Chondrocyte (in vitro differentiated cells): ENCODE data around the gene ULK4. TPM values are rescaled to one million over a fixed set of nuclear protein-coding genes. Genes with fewer than 3 reads are reported as not detected.
A peak's percentile ranks its signal among the peaks of the same experiment; 100 is the strongest.

Experiments used
- DNase-seq: peaks from one replicate; pipeline ENCODE4 v3.0.0; 2021; ENCODE audit warnings: mixed read lengths, low spot score
- H3K27ac Mint-ChIP-seq: one replicate; pipeline ENCODE4 v1.8.0; 2021; ENCODE audit warnings: mild to moderate bottlenecking, moderate library complexity, mixed read lengths; ENCODE audit not compliant: unreplicated experiment
- H3K27me3 Mint-ChIP-seq: 2 replicates; pipeline ENCODE4 v1.8.0; 2021; ENCODE audit warnings: low read depth, mixed read lengths
- H3K36me3 Mint-ChIP-seq: 2 replicates; pipeline ENCODE4 v1.8.0; 2021; ENCODE audit warnings: low read depth, mixed read lengths
- H3K4me1 Mint-ChIP-seq: 2 replicates; pipeline ENCODE4 v1.8.0; 2021; ENCODE audit warnings: low read depth, mild to moderate bottlenecking, mixed read lengths
- H3K4me3 Mint-ChIP-seq: one replicate; pipeline ENCODE4 v1.8.0; 2021; ENCODE audit warnings: mild to moderate bottlenecking, moderate library complexity, mixed read lengths; ENCODE audit not compliant: unreplicated experiment
- H3K9me3 Mint-ChIP-seq: 2 replicates; pipeline ENCODE4 v1.8.0; 2021; ENCODE audit warnings: low read depth, mixed read lengths
- total RNA-seq: library from RNA; stranded (reverse); gene quantifications from 3 replicates; pipeline ENCODE4 v1.2.1, GENCODE V29; 2021
- TF ChIP-seq, protein P1 (sequence below): fragments of 200-600 bp; sonication (generic); IDR thresholded peaks from 2 replicates; pipeline ENCODE4 v1.5.0; 2021; ENCODE audit warnings: antibody characterized with exemption, mild to moderate bottlenecking, moderate library complexity

The ULK4 gene
- total RNA-seq, 1 donor from 2014 or later = 9.1 TPM

GRCh38 chr3:41424543-41425300 lies 537.2 kb downstream of the ULK4 start:
- Mint-ChIP-seq H3K27me3 (no peaks in the 10 kb centered on the region), H3K27ac (no peak overlapping the region), H3K4me1 (peaks cover 1% of the 10 kb centered on the region), H3K36me3 (peaks cover 20% of the 10 kb centered on the region), H3K9me3 (peaks cover 29% of the 10 kb centered on the region), H3K4me3 (no peak overlapping the region)
- TF ChIP-seq, protein P1, sequence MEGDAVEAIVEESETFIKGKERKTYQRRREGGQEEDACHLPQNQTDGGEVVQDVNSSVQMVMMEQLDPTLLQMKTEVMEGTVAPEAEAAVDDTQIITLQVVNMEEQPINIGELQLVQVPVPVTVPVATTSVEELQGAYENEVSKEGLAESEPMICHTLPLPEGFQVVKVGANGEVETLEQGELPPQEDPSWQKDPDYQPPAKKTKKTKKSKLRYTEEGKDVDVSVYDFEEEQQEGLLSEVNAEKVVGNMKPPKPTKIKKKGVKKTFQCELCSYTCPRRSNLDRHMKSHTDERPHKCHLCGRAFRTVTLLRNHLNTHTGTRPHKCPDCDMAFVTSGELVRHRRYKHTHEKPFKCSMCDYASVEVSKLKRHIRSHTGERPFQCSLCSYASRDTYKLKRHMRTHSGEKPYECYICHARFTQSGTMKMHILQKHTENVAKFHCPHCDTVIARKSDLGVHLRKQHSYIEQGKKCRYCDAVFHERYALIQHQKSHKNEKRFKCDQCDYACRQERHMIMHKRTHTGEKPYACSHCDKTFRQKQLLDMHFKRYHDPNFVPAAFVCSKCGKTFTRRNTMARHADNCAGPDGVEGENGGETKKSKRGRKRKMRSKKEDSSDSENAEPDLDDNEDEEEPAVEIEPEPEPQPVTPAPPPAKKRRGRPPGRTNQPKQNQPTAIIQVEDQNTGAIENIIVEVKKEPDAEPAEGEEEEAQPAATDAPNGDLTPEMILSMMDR = no peak
- no peak for DNase-seq

GRCh38 chr3:41419809-41420208 lies 542.1 kb downstream of the ULK4 start:
- H3K4me1 Mint-ChIP-seq = peaks cover 12% of the 10 kb centered on the region
- TF ChIP-seq, protein P1 = no peak
- H3K27me3 Mint-ChIP-seq = no peaks in the 10 kb centered on the region
- no peak overlapping the region for H3K27ac Mint-ChIP-seq
- no peak for DNase-seq
- no peaks in the 10 kb centered on the region for H3K9me3 Mint-ChIP-seq
- no peaks in the 10 kb centered on the region for H3K36me3 Mint-ChIP-seq
- no peak overlapping the region for H3K4me3 Mint-ChIP-seq

DNA sequence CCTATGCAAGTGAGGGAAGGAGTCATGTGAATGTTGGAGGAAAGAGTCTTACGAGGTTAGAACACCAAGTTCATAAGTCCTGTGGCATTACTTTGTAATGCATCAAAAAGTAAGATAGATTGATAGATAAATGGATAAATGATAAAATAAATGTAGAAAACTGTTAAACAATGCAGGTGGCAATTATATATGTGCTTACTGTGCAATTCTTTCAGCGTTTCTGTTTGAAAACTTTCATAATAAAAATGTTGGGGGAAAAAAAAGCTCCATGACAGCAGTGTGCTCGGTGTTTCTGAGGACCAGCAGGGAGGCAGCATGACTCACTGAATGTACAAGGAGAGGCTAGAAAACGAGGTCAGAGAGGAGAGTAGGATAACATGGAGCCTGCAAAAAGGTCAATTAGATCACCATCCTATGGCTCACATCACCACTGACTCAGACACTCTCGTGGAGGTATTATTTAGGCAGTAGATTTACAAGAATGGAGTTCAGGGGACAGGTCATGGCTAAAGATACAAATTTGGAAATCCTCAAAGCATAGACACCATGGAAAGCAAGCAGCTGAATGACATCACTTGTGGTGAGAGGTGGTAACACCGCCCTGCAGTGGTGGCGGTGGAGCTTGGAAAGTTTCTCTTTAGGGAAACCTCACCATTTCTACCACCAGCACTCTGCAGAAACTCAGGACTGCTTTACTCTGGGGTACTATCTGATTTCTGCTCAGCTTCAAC lies 542.8 kb downstream of the ULK4 start:
- DNase-seq = no peak
- H3K36me3 Mint-ChIP-seq = no peaks in the 10 kb centered on the region
- H3K27me3 Mint-ChIP-seq = no peaks in the 10 kb centered on the region
- no peaks in the 10 kb centered on the region for H3K9me3 Mint-ChIP-seq
- H3K27ac Mint-ChIP-seq = peak overlapping the region; percentile 58
- no peak overlapping the region for H3K4me3 Mint-ChIP-seq
- peaks cover 12% of the 10 kb centered on the region for H3K4me1 Mint-ChIP-seq
- TF ChIP-seq, protein P1 = peak; percentile 41

DNA sequence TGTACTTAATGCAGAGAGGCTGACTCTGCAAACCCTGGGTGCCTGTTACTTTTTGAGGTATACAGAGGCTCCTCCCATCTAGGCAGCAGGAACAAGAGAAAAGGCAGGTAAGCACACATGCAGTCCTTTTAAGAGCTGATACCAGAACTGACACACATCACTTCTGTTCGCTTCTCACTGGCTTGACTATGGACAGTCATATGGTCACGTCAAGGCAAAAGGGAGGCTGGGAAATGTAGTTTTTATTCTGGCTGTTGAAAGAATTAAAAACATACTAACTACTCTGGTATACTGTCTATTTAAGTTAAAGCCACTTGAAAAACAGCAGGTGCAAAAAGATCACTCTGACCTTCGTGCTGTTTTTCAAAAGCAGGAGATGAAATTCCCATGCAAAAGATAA lies 544.3 kb downstream of the ULK4 start:
- H3K9me3 Mint-ChIP-seq = no peaks in the 10 kb centered on the region
- H3K36me3 Mint-ChIP-seq = no peaks in the 10 kb centered on the region
- H3K27me3 Mint-ChIP-seq = no peaks in the 10 kb centered on the region
- H3K27ac Mint-ChIP-seq = no peak overlapping the region
- DNase-seq = no peak
- TF ChIP-seq, protein P1 = no peak
- H3K4me3 Mint-ChIP-seq = no peak overlapping the region
- peaks cover 12% of the 10 kb centered on the region for H3K4me1 Mint-ChIP-seq

GRCh38 chr3:41411065-41411464 lies 550.8 kb downstream of the ULK4 start:
- peaks cover 11% of the 10 kb centered on the region for H3K9me3 Mint-ChIP-seq
- H3K4me3 Mint-ChIP-seq = no peak overlapping the region
- H3K27ac Mint-ChIP-seq = no peak overlapping the region
- TF ChIP-seq, protein P1 = no peak
- H3K36me3 Mint-ChIP-seq = peaks cover 4% of the 10 kb centered on the region
- DNase-seq = no peak
- H3K4me1 Mint-ChIP-seq = no peaks in the 10 kb centered on the region
- H3K27me3 Mint-ChIP-seq = no peaks in the 10 kb centered on the region
